Brain microvascular endothelial cell (primary cell): ENCODE results near the gene NDUFA11.
"Not testable (repeated sequence)": the region's sequence is repeated elsewhere in the genome, so short reads cannot be mapped to it uniquely, and the experiment has no call there.

ENCODE experiments used
- DNase-seq: peaks from one replicate; pipeline ENCODE4 v3.0.0-alpha.2; 2020
- H3K27ac ChIP-seq: fragments of 250-450 bp; sonication (Bioruptor Pico); 2 replicates; pipeline ENCODE4 v1.5.1; 2020; ENCODE audit warnings: mild to moderate bottlenecking, moderate library complexity
- H3K27me3 ChIP-seq: fragments of 250-450 bp; sonication (Bioruptor Pico); replicated peaks from 2 replicates; pipeline ENCODE4 v1.5.1; 2020; ENCODE audit warnings: mild to moderate bottlenecking
- H3K36me3 ChIP-seq: fragments of 250-450 bp; sonication (Bioruptor Pico); replicated peaks from 2 replicates; pipeline ENCODE4 v1.5.1; 2020; ENCODE audit warnings: mild to moderate bottlenecking
- H3K4me3 ChIP-seq: 2 replicates; pipeline ENCODE4 v1.5.1; 2011; ENCODE audit warnings: low read depth, mild to moderate bottlenecking, control low read depth, low read length, moderate library complexity
- CTCF ChIP-seq: IDR thresholded peaks from 2 replicates; pipeline ENCODE4 v1.5.1; 2011; ENCODE audit warnings: low read depth, mild to moderate bottlenecking, moderate library complexity, low read length, control low read depth, inconsistent platforms; ENCODE audit errors: missing control alignments
- in situ Hi-C: cut with HindIII; loops from 2 replicates; pipeline ENCODE4 v1.10.0; 2017; ENCODE audit warnings: low sequenced_read_pairs, low pct_ligation_motif_present

NDUFA11 gene

GRCh38 chr19:5850189-5850588 is 53.4 kb downstream of the NDUFA11 start:
- Histone ChIP-seq H3K27me3 (peaks cover 3% of the 10 kb centered on the region), H3K4me3 (no peak overlapping the region), H3K36me3 (no peaks in the 10 kb centered on the region), H3K27ac (no peak overlapping the region)
- in situ Hi-C loops = no loop called here
- DNase-seq = no peak
- no peak for TF ChIP-seq CTCF

DNA sequence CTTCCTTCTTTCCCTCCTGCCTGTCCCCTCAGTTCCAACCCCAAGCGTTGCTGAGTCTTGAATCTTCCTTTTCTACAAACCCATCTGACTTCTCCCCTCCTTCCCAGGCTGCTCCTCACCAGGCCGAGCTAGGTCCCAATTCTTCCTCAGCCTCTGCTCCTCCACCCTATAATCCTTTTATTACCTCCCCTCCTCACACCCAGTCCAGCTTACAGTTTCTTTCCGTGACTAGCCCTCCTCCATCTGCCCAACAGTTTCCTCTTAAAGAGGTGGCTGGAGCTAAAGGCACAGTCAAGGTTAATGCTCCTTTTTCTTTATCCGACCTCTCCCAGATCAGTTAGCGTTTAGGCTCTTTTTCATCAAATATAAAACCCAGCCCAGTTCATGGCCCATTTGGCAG is 55.0 kb downstream of the NDUFA11 start:
- H3K36me3 ChIP-seq, H3K27me3 ChIP-seq, in situ Hi-C loops, H3K4me3 ChIP-seq, DNase-seq, H3K27ac ChIP-seq: not testable (repeated sequence)

DNA sequence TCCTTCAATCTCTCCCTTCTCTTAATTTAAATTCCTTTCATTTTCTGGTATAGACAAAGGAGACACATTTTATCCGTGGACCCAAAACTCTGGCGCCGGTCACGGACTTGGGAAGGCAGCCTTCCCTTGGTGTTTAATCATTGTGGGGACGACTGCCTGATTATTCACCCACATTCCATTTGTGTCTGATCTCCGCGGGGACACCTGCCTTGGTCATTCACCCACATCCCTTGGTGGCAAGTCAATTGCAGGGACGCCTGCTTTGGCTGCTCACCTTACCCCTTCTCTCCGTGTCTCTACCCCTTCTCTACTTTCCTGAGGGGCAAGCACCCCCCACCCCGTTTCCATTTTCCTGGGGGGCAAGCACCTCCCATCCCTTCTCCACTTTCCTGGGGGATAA is 55.7 kb downstream of the NDUFA11 start:
- in situ Hi-C loops = not testable (repeated sequence)

More for the DNA sequence above, 55.7 kb downstream of the NDUFA11 start:
- DNase-seq, H3K4me3 ChIP-seq, H3K27me3 ChIP-seq, H3K36me3 ChIP-seq, H3K27ac ChIP-seq: not testable (repeated sequence)
